ENCODE measurements around the gene WDR7.
"Not testable (repeated sequence)": the region's sequence is repeated elsewhere in the genome, so short reads cannot be mapped to it uniquely, and the experiment has no call there.

The WDR7 gene

DNA sequence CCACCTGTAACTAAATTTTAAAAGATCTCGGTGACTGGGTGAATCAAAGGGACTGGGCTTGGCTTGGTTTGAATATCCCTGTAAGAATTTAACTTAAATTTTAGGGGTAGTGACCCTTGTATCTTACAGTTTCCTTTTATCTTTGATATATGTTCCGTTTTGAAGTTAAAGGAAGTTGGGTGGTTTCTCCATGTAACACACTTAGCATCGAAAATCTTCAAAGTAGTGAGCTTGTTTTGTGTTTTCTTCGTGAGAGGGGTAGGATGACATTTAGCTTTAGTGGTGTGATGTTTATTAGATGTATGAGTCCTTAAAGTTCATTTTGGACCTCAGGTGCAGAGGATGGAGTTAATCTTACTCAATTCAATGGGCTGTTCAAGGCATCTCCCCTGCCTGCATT lies 1.6 kb downstream of the WDR7 start:
- DNase-seq (ENCODE audit: low read depth in 2 of 2, low spot score in 1 of 2) = no peak

DNA sequence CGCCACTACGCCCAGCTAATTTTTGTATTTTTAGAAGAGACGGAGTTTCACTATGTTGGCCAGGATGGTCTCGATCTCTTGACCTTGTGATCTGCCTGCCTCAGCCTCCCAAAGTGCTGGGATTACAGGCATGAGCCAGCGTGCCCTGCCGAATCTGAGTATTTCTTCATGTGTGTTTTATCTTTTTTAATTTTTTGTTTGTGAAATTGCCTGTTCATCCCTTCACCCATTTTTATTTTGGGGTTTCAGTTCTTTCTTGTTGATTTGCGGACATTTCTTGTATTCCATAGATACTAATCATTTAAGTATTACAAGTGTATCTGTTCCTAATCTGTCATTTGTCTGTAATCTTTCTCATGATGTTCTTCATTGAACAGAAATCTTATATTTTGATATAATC lies 3.1 kb downstream of the WDR7 start:
- not testable (repeated sequence) for DNase-seq (ENCODE audit: low read depth in 2 of 2, low spot score in 1 of 2)

- no peak for DNase-seq (ENCODE audit: low read depth in 2 of 2, low spot score in 1 of 2)
These were observed 7.1 kb downstream of the WDR7 start for GRCh38 chr18:56658261-56658660.

GRCh38 chr18:56659111-56659510 lies 8.0 kb downstream of the WDR7 start:
- no peak for DNase-seq (ENCODE audit: low read depth in 2 of 2, low spot score in 1 of 2)

DNA sequence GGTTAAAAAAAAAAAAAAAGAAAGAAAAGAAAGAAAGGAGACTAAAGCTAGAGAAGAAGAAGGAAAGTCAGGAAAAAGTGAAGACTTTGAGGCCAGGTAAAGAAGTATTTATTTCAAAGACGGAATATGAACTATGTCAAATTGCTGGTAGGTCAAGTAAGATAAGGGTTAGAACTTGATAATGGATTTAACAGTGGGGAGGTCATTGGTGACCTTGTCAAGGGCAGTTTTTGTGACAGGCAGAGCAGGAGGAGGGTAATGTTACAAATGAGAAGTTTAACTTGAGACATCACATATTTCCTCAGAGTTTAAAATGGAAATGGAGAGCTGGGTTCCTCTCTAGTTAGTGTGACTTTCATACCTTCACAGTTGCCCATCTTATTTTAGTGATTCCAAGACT lies 9.5 kb downstream of the WDR7 start:
- DNase-seq (ENCODE audit: low read depth in 2 of 2, low spot score in 1 of 2) = no peak

GRCh38 chr18:56661360-56662062 lies 10.4 kb downstream of the WDR7 start:
- DNase-seq (ENCODE audit: low read depth in 2 of 2, low spot score in 1 of 2) = no peak

DNA sequence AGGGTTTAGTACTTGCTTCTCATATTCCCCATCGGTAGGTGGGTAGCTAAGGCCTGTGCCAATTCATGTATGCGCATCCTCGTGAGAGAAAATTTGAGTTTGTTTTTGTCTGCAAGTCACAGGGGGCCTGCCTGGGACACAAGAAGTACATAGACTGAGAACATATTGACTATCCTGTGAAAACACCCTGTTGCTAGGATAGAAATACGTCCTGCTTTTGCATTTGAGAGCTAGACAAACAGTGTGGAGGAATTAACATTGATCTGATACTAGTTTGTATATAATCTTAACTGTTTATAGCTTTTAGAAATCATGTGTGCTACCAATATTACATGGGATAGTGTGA lies 10.9 kb downstream of the WDR7 start:
- no peak for DNase-seq (ENCODE audit: low read depth in 2 of 2, low spot score in 1 of 2)

DNA sequence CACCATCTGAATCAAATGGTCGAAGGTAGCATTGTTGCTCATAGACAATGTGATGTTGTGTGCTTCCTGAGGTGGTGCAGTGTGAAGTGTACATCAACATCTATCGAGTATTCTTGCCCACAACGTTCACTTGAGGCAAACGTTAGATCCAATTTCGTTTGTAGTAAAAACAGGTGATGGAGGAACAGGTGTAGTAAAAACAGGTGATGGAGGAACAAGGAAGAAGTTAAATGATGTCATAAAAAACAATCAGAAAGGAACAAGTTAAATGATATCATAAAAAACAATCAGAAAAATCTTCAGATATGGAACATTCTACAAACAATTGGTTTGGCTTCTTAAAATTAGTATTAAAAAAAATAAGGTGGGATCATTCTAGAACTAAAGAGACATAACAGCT lies 11.3 kb downstream of the WDR7 start:
- DNase-seq (ENCODE audit: low read depth in 2 of 2, low spot score in 1 of 2) = no peak

DNA sequence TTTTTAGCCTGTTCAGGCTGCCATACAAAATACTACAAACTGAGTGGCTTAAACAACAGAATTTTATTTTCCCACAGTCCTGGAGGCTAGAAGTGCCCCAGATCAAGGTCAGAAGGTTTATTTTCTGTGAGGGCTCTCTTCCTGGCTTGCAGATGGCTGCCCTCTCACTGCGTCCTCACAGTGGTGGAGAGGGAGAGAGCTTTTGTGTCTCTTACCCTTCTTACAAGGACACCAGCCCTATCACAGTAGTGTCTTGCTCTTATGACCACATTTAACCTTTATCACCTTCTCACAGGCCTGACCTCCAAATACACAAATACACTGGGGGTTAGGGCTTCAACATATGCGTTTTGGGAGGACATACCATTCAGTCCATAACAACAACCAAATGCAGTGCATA lies 11.7 kb downstream of the WDR7 start:
- no peak for DNase-seq (ENCODE audit: low read depth in 2 of 2, low spot score in 1 of 2)

DNA sequence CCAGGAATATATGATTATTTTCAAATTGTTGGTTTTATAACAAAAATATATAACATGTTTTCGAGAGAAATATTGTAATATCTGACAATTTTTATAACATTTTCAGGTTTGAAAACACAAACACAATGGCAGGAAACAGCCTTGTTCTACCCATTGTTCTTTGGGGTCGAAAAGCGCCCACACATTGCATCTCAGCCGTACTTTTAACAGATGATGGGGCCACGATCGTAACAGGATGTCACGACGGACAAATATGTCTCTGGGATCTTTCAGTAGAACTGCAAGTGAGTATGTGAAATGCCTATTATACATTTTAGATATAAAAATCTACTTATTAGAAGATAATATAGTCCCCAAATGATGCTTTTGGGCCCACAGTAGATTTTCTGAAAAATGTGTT lies 21.2 kb downstream of the WDR7 start:
- DNase-seq (ENCODE audit: low read depth in 2 of 2, low spot score in 1 of 2) = no peak

- no peak for DNase-seq (ENCODE audit: low read depth in 2 of 2, low spot score in 1 of 2)
These were observed 21.8 kb downstream of the WDR7 start for GRCh38 chr18:56672981-56673380.

DNA sequence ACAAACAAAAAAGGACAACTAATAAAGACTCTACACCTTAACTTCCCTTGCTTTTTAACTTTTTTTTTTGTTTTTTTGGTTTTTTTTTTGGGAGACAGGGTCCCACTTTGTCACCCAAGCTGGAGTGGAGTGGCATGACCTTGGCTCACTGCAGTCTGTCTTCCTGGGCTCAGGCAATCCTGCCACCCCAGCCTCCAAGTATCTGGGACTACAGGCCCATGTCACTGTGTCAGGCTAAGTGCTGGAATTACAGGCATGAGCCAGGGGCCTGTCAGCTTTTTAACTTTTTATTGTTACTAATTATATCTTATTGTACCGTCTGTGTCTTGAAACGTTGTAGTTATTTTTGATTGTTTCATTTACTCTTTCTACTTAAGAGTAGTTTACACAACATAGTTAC lies 25.5 kb downstream of the WDR7 start:
- DNase-seq (ENCODE audit: low read depth in 2 of 2, low spot score in 1 of 2) = no peak

DNA sequence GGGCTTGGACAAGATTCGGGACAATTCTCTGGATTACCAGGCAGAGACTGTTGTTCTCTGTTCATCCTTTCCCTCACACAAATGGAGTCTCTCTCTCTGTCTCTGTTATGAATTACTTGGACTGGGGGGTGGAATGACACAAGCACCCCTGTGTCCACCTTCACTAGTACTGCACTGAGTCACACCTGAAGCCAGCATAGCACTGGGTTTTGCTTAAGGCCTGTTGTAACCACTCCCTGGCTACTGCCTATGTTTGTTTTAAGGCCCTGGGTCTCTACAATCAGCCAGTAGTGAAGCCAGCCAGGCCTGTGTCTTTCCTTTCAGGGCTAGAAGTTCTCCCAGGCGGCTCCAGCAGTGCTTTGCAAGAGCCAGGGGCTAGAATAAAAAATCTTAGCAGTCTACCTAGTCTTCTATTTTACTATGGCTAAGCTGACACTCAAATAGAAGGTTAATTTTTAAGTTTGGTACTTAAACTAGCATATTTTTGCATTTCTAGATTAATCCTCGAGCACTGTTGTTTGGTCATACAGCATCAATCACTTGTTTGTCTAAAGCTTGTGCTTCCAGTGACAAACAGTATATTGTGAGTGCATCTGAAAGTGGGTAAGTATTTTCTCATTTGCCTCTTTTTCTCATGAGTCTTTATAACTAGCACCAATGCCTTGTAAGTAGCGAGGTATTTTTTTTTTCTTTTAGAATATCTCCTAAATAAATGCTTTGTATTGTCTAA lies 27.8 kb downstream of the WDR7 start:
- no peak for DNase-seq (ENCODE audit: low read depth in 2 of 2, low spot score in 1 of 2)

- DNase-seq (ENCODE audit: low read depth in 2 of 2, low spot score in 1 of 2) = no peak
These were observed 33.1 kb downstream of the WDR7 start for GRCh38 chr18:56684277-56684676.

DNA sequence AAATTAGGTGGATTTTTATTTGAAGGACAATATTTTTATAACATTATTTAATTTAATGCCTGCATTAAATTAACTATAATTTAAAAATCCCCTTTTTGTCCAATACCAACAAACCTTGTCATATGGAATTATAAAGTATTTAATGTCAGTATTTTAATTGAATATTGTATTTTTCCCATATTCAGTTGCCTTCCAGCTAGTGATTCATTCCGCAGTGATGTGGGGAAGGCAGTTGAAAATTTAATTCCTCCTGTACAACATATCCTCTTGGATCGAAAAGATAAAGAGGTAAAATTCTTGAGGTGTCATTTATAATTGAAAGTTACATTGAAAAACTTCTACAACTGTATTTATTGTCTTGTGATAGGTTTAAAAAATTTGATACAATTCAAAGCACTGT lies 40.4 kb downstream of the WDR7 start:
- DNase-seq (ENCODE audit: low read depth in 2 of 2, low spot score in 1 of 2) = no peak

GRCh38 chr18:56696966-56697365 lies 45.8 kb downstream of the WDR7 start:
- DNase-seq (ENCODE audit: low read depth in 2 of 2, low spot score in 1 of 2) = no peak

DNA sequence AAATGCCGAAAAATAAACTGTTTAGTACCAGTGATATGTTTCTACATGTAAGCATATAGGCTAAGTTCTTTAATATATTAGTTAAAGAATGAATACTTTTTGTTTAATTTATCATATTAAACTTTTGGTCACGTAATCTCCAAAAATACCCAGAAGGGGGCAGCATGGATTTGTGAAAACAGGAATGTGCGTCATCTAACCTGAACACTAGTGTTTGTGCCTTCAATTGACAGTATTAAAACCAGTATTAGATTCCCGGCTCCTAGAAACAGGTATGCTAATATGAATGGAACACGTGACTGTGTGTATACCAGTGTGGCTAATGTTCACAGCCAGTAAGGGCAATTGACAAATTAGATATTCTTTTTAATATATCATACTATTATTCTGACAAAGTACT lies 51.8 kb downstream of the WDR7 start:
- no peak for DNase-seq (ENCODE audit: low read depth in 2 of 2, low spot score in 1 of 2)

DNA sequence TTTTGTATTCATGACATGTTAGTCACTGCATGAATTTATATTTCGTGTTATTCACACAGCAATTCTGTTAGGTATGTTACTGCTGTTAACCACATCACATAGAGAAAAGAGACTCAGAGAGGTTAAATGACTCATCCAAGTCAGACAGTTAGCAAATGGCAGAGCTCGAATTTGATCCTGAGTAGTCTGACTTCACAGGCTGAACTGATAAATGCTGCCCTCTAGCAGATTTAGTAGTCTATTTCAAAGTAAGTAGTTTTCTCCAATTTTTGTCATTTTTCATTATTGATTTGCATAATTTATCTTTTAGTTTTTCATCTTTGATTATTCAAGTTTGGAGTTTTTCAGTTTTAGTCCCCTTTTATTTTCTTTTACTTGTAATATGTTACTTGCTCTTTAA lies 58.3 kb downstream of the WDR7 start:
- peak in 1 of 2 donors; percentile 7 for DNase-seq (ENCODE audit: low read depth in 2 of 2, low spot score in 1 of 2)

- DNase-seq (ENCODE audit: low read depth in 2 of 2, low spot score in 1 of 2) = no peak
These were observed 60.7 kb downstream of the WDR7 start for GRCh38 chr18:56711708-56712445.

DNA sequence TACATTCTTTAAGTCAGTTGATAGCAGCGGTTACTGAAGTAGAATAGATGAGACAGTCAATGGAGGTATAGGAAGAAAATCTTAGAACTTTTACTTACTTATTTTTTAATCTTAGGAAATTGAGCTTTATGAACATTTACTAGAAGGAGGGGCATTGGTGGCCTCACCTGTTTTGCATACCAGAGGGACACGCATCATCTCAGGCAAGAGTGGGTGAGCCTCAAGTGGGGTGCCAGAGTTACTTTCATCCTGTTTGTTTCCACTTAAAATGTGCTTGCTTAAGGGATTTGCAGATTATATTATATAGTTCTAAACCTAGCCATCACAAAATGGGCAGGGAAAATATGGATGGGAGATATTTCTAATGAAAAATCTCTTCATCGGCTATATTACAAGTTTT lies 61.6 kb downstream of the WDR7 start:
- no peak for DNase-seq (ENCODE audit: low read depth in 2 of 2, low spot score in 1 of 2)

GRCh38 chr18:56715121-56715520 lies 64.0 kb downstream of the WDR7 start:
- DNase-seq (ENCODE audit: low read depth in 2 of 2, low spot score in 1 of 2) = no peak

DNA sequence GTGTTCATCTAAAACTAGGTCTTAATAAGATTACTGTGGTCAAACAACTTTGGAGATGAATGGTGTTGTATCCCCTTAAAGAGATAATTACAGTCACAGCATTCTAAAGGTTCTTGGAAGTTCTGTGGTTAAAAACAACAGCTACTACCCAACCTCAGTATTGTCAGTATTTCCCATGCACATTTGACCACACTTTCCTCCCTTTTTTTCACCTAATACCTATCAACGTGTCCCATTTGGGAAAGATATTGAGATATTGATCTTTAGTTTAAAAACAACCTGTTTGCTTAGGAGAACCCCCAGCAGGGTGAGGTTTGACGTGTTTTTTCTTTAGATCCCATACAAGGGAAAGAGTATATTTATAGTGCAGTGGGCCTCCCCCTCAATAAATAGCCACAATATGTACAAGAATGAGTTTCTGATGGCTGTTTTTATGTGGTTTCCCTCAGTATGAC lies 65.6 kb downstream of the WDR7 start:
- DNase-seq (ENCODE audit: low read depth in 2 of 2, low spot score in 1 of 2) = no peak
